ENCODE data around the gene SGIP1.
"Not testable (repeated sequence)": the region's sequence is repeated elsewhere in the genome, so short reads cannot be mapped to it uniquely, and the experiment has no call there.

The SGIP1 gene

DNA sequence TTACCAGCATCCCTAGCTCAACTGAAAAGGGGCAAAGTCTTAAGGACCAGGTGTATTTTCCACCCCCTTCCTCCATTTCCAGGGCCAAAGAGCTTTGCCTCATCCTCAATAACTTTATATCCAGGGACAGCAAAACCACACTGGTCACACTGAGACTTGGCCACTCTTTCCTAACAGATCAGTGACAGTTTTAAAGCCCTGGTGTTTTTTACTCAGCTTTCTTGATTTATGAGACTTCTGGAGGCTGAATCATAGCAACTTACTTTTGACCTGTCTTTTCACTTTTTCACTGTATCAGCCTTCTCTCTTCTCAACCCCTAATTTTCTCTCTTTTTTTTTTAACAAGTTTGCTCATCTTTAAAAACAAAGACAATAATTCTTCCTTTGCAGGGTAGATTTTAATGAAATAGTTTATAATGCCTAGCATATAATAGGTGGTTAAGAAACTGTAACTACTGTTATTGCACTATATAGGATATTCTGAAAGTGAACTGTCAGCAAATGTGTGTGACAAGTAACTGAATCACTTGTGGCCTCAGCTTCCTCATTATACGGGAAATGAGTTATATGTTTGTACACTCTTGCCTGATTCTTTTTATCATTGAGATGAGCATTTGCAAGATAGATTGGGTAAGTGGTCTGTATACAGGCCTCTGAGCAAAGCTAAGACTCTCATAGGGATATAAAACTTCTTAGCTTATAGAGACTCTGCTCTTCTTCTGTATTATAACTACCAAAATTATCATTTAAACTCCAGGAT is 198.6 kb downstream of the SGIP1 start:
- no peak for DNase-seq

DNA sequence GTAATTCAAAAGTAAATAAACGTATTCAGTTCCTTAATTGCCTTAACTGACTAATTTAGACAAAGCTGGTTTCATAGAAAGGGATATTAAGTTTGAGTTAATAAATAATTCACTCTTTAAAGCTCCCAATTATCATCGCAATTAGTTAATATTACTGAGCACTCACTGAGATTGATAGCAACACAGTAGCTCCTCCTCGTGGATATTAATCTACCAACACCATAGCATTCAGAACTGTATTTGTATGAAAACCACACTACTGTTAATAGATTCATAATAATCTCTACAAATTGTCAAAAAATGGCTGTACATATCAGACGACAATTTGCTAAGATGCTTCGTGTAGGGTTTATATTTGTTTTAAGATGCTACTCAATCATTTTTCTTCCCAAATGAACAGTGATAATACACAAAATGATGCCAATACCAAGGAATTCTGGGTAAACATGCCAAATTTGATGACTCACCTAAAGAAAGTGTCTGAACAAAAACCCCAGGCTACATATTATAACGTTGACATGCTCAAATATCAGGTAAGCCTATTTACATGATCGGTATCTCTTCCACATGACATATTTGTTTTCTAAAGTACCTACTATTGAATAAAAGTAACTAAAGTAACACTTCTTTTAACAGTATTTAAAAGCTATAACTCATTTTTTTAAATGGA is 199.5 kb downstream of the SGIP1 start:
- DNase-seq: no peak

DNA sequence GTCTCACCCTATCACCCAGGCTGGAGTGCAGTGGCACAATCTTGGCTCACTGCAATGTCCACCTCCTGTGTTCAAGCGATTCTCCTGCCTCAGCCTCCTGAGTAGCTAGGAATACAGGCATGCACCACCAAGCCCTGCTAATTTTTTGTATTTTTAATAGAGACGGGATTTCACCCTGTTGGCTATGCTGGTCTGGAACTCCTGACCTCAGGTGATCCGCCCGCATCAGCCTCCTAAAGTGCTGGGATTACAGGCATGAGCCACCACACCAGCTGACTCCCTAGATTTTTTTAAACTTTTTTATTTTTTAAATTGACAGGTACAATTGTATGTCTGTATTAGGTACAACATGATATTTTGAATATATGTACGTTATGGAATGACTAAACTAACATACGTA is 200.6 kb downstream of the SGIP1 start:
- not testable (repeated sequence) for DNase-seq

DNA sequence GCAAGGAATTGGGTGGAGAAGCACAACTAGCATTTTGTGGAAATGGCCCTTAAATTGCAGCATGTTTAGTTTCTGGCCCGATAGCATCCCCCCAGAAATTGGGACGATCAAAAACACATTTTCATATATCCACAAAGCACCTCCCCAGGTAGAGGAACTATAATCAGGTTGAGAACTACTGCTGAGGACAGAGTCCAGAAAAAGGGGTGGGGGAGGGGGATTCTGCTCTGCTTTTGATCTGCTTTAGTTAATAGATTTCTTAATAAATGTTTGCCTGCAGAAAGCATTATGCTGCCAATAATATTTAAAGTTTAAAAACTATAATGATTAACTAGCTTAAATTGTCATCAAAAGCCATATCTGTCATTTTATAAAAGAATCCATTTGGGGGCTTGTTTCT is 203.9 kb downstream of the SGIP1 start:
- no peak for DNase-seq

DNA sequence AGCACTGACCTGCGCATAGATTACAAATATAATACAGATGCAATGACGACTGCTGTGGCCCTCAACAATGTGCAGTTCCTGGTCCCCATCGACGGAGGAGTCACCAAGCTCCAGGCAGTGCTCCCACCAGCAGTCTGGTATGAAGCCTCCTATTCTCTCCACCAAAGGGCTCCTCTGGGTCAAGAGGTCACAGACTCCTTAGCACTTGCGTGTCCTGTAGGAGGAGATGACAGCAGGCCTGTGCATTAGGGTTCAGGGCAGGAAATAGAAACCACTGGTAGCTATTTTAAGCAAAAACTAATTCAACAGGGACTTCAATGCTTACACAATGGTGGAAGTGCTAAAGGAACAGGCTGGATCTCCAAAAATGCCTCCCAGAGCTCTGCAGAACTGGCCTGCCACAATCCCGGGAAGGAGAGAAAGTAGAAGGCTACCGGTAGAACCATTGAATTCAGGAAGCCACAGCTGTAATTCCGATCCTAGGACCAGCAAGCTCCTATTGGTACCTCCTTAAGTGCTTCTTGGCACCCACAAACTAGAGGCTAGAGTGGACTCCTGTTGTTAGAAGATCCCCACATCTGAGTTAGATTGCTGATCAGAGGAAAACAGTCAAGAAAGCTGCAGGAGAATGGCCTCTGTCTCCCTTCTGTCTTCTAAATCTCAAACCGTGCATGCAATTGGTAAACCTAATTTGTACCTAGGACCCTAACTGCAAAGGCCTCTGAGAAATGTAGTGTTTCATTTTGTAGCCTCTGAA is 205.6 kb downstream of the SGIP1 start:
- no peak for DNase-seq

- DNase-seq: no peak
Measured at GRCh38 chr1:66745451-66745850, 211.5 kb downstream of the SGIP1 start.

DNA sequence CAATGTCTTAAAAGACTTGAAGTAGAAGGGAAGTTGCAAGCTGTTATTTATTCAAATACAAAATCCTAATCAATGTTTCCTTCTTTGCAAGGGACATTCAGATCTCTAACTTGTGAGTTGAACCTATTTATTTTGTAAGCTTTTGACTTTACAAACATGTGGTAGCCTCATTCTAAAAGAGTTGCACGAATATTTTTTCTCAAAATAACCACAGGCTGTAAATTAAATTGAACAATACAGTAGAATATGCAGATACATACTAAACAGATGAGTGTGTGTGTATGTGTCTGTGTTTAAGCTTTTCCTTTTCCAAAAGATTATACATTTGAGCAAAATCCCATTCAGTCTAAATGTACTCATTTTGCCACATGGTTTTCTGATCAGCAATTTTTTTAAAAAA is 213.5 kb downstream of the SGIP1 start:
- no peak for DNase-seq

DNA sequence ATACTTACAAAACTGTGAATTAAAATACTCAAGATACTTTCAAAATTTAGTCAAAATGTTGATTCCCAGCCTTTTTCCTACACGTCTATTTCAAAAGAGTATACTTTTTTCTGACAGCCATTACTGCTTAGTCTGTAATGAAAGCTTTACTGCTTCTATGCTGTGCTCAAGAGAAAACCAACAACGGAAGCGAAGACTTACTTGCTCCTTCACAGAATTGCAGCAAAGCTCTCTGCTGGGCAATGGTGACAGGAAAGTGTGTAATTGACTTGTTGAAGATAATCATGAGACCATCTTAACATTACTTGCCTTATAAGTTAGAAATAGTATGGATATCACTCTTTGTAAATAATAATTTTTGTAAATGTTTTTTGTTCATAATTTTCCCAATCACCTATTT is 216.6 kb downstream of the SGIP1 start:
- no peak for DNase-seq

- DNase-seq: no peak
Measured at GRCh38 chr1:66751160-66751559, 217.2 kb downstream of the SGIP1 start.

DNA sequence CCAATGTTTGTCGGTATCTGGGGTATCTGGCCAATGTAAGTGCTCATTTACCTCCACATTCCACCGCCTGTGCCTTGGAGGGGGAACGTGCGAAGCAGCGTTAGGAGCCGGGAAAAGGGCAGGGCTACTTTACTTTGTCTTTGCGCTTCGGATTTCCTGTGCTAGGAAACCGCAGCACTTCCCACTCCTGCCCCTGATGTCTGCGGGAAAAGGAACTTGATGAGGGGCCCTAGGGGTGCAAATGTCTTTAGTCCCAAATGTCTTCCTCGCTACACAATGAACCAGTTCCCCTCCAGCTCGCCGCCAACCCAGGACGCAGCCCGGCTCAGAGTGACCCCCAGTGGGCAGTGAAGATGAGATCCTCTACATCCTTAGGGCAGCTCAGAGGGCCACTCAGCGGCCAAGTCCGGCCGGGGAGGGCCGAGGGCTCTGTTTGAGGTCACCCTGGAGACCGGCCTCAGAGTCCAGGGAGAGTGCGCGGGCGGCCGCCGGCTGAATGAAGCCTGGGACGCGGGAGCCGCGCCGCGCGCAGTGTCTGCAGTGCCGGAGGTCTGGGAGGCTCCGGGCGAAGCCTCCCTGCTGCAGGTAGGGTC is 218.1 kb downstream of the SGIP1 start, which contains the start of gene DYNLT5:
Gene DYNLT5 (plus strand): TSS at position 460 of the 593 bp plus-strand sequence. CDS start 2,200 bp downstream, outside the sequence.
- peak in 1 of 2 donors; percentile 23 for DNase-seq

DNA sequence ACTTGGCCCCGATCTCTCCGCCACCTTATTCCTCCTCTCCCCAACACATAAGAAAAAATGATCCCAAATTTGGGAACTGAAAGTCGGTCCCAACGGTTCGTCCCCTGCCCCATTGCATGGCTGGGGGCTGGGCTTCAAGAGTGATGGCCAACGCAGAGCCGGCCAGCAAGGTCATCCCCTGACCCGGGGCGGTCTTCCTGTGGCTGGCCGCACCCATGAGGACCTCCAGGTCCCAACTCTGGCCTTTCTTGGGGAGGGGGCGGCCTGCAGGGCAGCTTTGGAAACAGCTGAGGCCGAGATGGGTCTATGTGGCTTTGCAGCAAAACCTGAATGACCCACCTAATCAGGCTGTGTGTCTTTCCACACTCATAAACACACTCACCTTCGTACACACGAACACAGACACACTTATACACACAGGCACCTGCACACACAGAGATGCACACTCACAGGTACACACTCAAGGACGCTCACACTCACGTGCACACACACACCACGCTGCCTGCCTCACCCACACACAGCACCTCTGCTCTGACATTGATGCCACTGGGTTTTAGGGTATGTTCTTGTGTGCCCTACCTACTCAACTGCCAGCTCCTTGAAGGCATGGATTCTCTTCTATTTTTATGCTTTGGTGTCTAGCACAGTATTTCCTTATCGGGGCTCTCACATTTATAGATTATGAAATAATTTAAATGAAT is 218.9 kb downstream of the SGIP1 start:
- DNase-seq: no peak

DNA sequence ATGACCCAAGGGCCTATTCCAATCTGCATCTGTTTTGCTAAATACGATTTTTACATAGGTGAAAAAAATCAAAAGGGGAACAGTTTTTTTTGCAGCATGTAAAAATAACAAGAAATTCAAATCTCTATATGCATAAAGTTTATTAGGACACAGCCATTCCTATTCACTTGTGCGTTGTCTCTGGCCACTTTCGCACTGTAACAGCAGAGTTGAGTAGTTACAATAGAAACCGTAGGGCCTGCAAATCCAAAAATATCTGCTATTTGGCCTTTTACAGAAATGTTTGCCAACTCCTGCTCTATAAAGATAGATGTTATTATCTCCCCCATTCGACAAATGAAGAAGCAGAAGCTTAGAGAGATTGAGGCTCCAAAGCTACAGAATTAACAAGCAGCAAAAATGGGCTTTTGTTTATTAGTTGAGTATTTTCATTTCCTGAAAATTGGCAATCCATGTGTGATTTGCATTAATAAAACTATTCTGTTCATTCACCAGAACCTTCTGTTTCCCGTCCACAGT is 223.8 kb downstream of the SGIP1 start:
- DNase-seq: no peak

- no peak for DNase-seq
Measured at GRCh38 chr1:66758241-66758755, 224.3 kb downstream of the SGIP1 start.

- no peak for DNase-seq
Measured at GRCh38 chr1:66760506-66760905, 226.6 kb downstream of the SGIP1 start.

DNA sequence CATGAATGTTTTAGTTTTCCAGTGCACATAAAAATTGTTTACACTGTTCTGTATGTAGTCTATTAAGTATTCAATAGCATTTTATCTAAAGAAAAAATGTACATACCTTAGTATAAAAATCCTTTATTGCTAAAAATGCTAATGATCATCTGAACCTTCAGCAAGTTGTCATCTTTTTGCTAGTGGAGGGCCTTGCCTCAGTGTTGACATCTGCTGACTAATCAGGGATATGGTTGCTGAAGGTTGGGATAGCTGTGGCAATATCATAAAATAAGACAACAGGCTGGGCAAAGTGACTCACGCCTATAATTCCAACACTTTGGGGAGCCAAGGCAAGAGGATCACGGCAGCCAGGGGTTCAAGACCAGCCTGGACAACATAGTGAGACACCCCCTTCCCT is 227.3 kb downstream of the SGIP1 start:
- no peak for DNase-seq

- peak; percentile 45 to 73 for DNase-seq
Measured at GRCh38 chr1:66764994-66765578, 231.1 kb downstream of the SGIP1 start.

- DNase-seq: no peak
Measured at GRCh38 chr1:66767626-66768025, 233.7 kb downstream of the SGIP1 start.

- no peak for DNase-seq
Measured at GRCh38 chr1:66768965-66769364, 235.0 kb downstream of the SGIP1 start.

DNA sequence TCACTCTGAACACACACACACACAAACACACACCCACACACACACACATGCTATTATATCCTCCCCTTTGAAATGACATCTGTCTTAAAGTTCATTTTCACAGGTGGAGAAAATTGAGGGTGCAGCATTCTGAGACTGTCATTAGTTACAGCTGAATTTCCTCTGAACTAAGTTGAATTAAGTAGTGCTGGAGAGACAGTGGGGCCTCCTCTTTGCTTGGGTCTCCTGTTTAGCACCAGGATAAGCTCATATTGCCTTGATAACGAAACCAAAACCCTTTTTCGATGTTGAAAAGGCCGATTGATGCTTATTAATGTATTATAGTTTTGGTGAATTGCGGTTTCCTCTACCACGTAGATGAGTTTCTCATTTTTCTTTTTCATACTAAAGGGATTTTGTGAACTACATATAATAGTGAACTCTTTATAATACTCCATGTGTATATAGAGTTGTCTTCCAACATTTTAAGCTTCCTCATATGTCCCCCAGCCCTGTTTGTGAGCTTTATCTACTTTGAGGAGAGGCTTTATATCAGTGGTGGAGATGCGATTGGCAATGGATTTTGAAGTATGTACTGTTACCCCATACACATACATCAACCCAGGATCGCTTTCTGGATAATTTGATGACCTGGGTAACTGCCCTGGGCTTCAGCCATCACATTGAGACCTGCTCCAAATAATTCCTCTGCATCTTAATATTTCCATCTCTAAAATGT is 235.7 kb downstream of the SGIP1 start:
- DNase-seq: no peak

GRCh38 chr1:66770240-66770639 is 236.3 kb downstream of the SGIP1 start:
- DNase-seq: no peak

DNA sequence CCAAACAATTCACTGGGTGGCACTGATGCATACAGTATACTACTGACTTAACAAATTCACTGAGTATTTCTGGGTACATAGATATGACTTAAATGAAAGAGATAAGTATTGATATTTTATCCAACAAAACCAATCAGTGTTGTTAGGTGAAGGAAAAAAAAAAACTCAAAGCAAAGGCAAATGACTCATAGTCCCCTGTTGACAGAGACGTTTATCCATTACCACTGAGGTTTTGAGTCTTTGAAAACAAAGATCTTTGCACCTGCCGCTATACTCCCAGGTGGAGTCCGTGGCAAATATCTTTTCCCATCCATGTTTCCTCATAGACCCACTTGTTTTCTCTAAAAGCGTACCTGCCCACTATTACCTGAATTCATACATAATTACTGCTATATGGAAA is 236.7 kb downstream of the SGIP1 start:
- no peak for DNase-seq
